Measurements from ENCODE around the gene BEGAIN. TPM values are rescaled to one million over a fixed set of nuclear protein-coding genes. Genes with fewer than 3 reads are reported as not detected.

The BEGAIN gene
- total and polyA plus RNA-seq, 9 donors: 2.0 to 7.9 (median 4.5) TPM

GRCh38 chr14:100573757-100574641, 13.2 kb downstream of the BEGAIN start:
- no peaks in the 10 kb centered on the region for H3K36me3 ChIP-seq (ENCODE audit: control insufficient read depth, insufficient read depth, low read length)
- H3K4me1 ChIP-seq (ENCODE audit: control insufficient read depth, insufficient read depth, low read length): peaks cover 12% of the 10 kb centered on the region
- DNase-seq: no peak
- 76% methylated on average over 23 of the region's 27 CpGs for WGBS (ENCODE audit: insufficient coverage)
- H3K27ac ChIP-seq (ENCODE audit: low read length): no peak overlapping the region
- no peak overlapping the region for H3K4me3 ChIP-seq (ENCODE audit: low read length)
- no peaks in the 10 kb centered on the region for H3K9me3 ChIP-seq (replicated peaks; ENCODE audit: control insufficient read depth, low read depth, low read length)
- peaks cover 45% of the 10 kb centered on the region for H3K27me3 ChIP-seq (ENCODE audit: control insufficient read depth, insufficient read depth, low read length)

DNA sequence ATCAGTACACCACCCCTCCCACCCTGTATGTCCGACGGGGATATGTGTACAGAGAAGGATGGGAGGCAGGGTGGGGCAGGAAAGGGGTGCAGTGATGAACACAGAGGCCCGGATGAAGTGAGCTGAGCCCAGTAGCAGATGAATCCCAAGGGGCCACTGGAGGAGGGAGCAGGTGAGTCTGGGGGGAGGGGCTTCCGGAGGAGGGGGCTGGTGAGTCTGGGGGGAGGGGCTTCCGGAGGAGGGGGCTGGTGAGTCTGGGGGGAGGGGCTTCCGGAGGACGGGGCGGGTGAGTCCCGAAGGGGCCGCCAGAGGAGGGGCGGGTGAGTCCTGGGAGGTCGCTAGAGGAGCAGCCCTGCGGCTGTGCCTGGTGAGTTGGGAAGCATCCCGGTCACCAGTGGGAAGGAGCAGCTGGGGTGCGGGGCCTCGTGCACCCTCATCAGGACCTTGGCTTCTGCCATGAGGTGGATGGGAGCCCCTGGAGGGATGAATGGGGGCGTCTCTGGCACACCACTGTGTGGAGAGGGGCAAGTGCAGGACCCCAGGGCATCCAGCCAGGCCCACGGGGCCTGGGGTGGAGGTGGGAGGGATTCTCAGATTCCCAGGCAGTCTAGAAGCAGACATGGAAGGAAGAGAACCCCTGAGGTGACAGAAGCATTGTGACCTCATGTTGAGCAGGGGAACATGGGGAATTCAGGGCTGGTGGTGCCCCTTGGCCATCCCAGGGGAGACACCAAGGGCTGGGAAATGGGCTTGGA, 14.0 kb downstream of the BEGAIN start:
- Histone ChIP-seq H3K27ac (ENCODE audit: low read length) (no peak overlapping the region), H3K4me3 (ENCODE audit: low read length) (no peak overlapping the region), H3K27me3 (ENCODE audit: control insufficient read depth, insufficient read depth, low read length) (peaks cover 52% of the 10 kb centered on the region), H3K36me3 (ENCODE audit: control insufficient read depth, insufficient read depth, low read length) (no peaks in the 10 kb centered on the region), H3K9me3 (replicated peaks; ENCODE audit: control insufficient read depth, low read depth, low read length) (no peaks in the 10 kb centered on the region), H3K4me1 (ENCODE audit: control insufficient read depth, insufficient read depth, low read length) (peaks cover 15% of the 10 kb centered on the region)
- 7% methylated on average over 13 of the region's 18 CpGs for WGBS (ENCODE audit: insufficient coverage)
- DNase-seq: no peak

DNA sequence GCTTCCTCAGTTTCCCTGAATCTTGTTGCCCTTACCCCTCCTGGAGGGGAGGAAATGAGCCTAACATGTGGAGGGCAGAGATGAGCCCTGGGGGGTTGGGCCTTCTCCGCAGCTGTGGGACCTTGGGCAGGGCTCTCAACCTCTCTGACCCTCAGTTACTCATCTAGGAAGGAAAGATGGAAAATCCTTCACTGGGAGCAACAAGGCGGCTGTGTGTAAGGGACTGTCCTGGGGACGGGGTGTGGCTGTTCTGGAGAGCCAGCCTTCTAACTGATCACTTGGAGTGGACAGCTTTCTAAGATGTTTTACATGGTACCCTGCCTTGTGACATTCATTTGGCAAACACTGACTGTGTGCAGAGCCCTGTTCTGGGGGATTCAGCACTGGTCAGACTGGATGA, 14.7 kb downstream of the BEGAIN start:
- no peak for DNase-seq
- Histone ChIP-seq H3K4me3 (ENCODE audit: low read length) (no peak overlapping the region), H3K27ac (ENCODE audit: low read length) (no peak overlapping the region), H3K9me3 (replicated peaks; ENCODE audit: control insufficient read depth, low read depth, low read length) (no peaks in the 10 kb centered on the region), H3K4me1 (ENCODE audit: control insufficient read depth, insufficient read depth, low read length) (peaks cover 16% of the 10 kb centered on the region), H3K36me3 (ENCODE audit: control insufficient read depth, insufficient read depth, low read length) (no peaks in the 10 kb centered on the region), H3K27me3 (ENCODE audit: control insufficient read depth, insufficient read depth, low read length) (peaks cover 53% of the 10 kb centered on the region)
- WGBS (ENCODE audit: insufficient coverage): no CpG with 5 or more reads among the region's 3 CpGs

DNA sequence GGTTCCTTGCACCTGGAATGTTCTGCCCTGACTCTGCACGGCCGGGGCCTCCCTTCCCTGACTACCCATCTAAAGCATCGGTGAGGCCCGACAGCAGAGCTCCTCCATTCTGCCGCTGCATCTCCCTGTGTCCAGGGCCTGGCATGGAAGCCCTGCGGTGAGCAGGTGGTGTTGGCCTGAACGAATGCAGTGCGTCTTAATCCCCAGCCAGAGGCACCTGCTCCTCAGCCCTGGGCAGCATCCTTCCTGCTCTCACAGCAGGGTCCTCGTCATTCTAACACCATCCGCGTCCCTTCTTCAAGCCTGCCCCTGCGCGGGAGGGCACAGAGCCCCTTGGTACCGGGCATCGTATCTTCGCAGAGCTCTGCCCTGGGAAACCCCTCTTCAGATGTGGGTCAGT, 15.4 kb downstream of the BEGAIN start:
- H3K36me3 ChIP-seq (ENCODE audit: control insufficient read depth, insufficient read depth, low read length): no peaks in the 10 kb centered on the region
- no peaks in the 10 kb centered on the region for H3K9me3 ChIP-seq (replicated peaks; ENCODE audit: control insufficient read depth, low read depth, low read length)
- WGBS (ENCODE audit: insufficient coverage): 79% methylated on average over 16 of the region's 16 CpGs
- DNase-seq: no peak
- H3K4me3 ChIP-seq (ENCODE audit: low read length): no peak overlapping the region
- peaks cover 59% of the 10 kb centered on the region for H3K27me3 ChIP-seq (ENCODE audit: control insufficient read depth, insufficient read depth, low read length)
- H3K27ac ChIP-seq (ENCODE audit: low read length): no peak overlapping the region
- peaks cover 21% of the 10 kb centered on the region for H3K4me1 ChIP-seq (ENCODE audit: control insufficient read depth, insufficient read depth, low read length)

DNA sequence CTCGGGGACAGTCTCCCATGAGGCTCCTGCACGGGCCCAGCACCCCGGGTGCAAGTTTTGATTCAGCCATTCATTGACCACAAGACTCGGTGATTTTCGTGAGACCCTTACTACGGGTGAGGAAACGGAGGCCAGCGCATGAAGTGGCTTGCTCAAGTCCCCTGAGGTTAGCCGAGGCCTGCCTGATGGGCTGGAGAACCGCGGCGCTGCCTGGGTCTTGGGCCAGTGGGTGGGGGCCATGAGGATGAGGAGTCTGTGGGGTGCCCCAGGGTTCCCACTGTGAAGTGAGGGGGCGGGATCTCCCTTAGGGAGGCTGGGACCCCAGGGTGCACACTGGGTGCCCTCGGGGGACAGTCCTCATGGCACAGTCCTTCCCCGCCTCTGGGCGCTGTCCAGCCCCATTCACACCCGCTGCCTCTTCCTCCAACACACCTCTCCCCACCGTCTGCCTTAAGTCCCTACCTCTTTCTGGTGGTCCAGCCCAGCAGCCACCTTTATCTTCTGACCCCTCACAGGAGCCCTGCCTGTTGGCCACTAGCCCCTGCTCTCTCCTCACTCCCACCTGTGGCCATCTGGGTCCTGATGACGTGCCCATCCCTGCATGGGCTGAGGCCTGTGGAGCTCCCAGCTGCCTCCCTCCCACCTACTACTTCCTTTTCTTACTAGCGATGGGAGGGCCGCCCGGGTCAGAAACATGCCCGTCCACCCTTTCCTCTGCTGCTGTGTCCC, 16.3 kb downstream of the BEGAIN start:
- Histone ChIP-seq H3K4me1 (ENCODE audit: control insufficient read depth, insufficient read depth, low read length) (peaks cover 22% of the 10 kb centered on the region), H3K9me3 (replicated peaks; ENCODE audit: control insufficient read depth, low read depth, low read length) (no peaks in the 10 kb centered on the region), H3K4me3 (ENCODE audit: low read length) (no peak overlapping the region), H3K27ac (ENCODE audit: low read length) (no peak overlapping the region), H3K36me3 (ENCODE audit: control insufficient read depth, insufficient read depth, low read length) (no peaks in the 10 kb centered on the region), H3K27me3 (ENCODE audit: control insufficient read depth, insufficient read depth, low read length) (peaks cover 68% of the 10 kb centered on the region)
- DNase-seq: no peak
- 65% methylated on average over 19 of the region's 23 CpGs for WGBS (ENCODE audit: insufficient coverage)

- H3K27me3 ChIP-seq (ENCODE audit: control insufficient read depth, insufficient read depth, low read length): peaks cover 77% of the 10 kb centered on the region
- no peak for DNase-seq
- no peak overlapping the region for H3K4me3 ChIP-seq (ENCODE audit: low read length)
- H3K9me3 ChIP-seq (replicated peaks; ENCODE audit: control insufficient read depth, low read depth, low read length): no peaks in the 10 kb centered on the region
- H3K27ac ChIP-seq (ENCODE audit: low read length): no peak overlapping the region
- H3K36me3 ChIP-seq (ENCODE audit: control insufficient read depth, insufficient read depth, low read length): no peaks in the 10 kb centered on the region
- 9% methylated on average over 8 of the region's 14 CpGs for WGBS (ENCODE audit: insufficient coverage)
- H3K4me1 ChIP-seq (ENCODE audit: control insufficient read depth, insufficient read depth, low read length): peaks cover 22% of the 10 kb centered on the region
Measured at GRCh38 chr14:100569734-100570286, 17.4 kb downstream of the BEGAIN start.

- no peak for DNase-seq
- H3K9me3 ChIP-seq (replicated peaks; ENCODE audit: control insufficient read depth, low read depth, low read length): no peaks in the 10 kb centered on the region
- H3K36me3 ChIP-seq (ENCODE audit: control insufficient read depth, insufficient read depth, low read length): no peaks in the 10 kb centered on the region
- WGBS (ENCODE audit: insufficient coverage): 3% methylated on average over 30 of the region's 45 CpGs
- H3K27ac ChIP-seq (ENCODE audit: low read length): no peak overlapping the region
- peaks cover 22% of the 10 kb centered on the region for H3K4me1 ChIP-seq (ENCODE audit: control insufficient read depth, insufficient read depth, low read length)
- peak overlapping the region; percentile 17 for H3K4me3 ChIP-seq (ENCODE audit: low read length)
- H3K27me3 ChIP-seq (ENCODE audit: control insufficient read depth, insufficient read depth, low read length): peaks cover 79% of the 10 kb centered on the region
Measured at GRCh38 chr14:100568998-100569733, 18.1 kb downstream of the BEGAIN start.

GRCh38 chr14:100568164-100568997, 18.8 kb downstream of the BEGAIN start:
- DNase-seq: no peak
- H3K9me3 ChIP-seq (replicated peaks; ENCODE audit: control insufficient read depth, low read depth, low read length): no peaks in the 10 kb centered on the region
- under 1% methylated on average over 100 of the region's 100 CpGs for WGBS (ENCODE audit: insufficient coverage)
- peak overlapping the region; percentile 41 for H3K4me3 ChIP-seq (ENCODE audit: low read length)
- peaks cover 21% of the 10 kb centered on the region for H3K4me1 ChIP-seq (ENCODE audit: control insufficient read depth, insufficient read depth, low read length)
- H3K36me3 ChIP-seq (ENCODE audit: control insufficient read depth, insufficient read depth, low read length): no peaks in the 10 kb centered on the region
- no peak overlapping the region for H3K27ac ChIP-seq (ENCODE audit: low read length)
- H3K27me3 ChIP-seq (ENCODE audit: control insufficient read depth, insufficient read depth, low read length): peaks cover 79% of the 10 kb centered on the region

DNA sequence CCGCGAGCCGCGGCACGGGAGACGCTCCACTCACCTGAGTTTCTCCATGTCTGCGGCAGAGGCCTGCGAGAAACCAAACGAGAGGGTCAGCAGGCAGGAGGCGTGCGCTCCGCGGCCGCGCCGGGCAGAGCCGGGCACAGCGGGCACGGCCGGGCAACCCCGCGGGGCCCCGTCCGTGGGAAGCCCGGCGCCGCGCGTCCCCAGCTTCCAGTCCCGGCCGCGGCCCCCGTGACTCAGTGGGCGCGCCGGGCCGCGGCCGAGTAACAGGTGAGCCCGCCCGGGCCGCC, 19.4 kb downstream of the BEGAIN start:
- Histone ChIP-seq H3K36me3 (ENCODE audit: control insufficient read depth, insufficient read depth, low read length) (no peaks in the 10 kb centered on the region), H3K27ac (ENCODE audit: low read length) (no peak overlapping the region), H3K4me1 (ENCODE audit: control insufficient read depth, insufficient read depth, low read length) (peaks cover 18% of the 10 kb centered on the region), H3K27me3 (ENCODE audit: control insufficient read depth, insufficient read depth, low read length) (peaks cover 81% of the 10 kb centered on the region), H3K9me3 (replicated peaks; ENCODE audit: control insufficient read depth, low read depth, low read length) (no peaks in the 10 kb centered on the region), H3K4me3 (ENCODE audit: low read length) (no peak overlapping the region)
- no peak for DNase-seq
- WGBS (ENCODE audit: insufficient coverage): under 1% methylated on average over 42 of the region's 42 CpGs
